Retina (tissue), 1 donor: ENCODE measurements around the gene LCOR.

Experiments
- DNase-seq: peaks from one replicate; pipeline ENCODE4 v3.0.0-alpha.2; 2016

LCOR gene

DNA sequence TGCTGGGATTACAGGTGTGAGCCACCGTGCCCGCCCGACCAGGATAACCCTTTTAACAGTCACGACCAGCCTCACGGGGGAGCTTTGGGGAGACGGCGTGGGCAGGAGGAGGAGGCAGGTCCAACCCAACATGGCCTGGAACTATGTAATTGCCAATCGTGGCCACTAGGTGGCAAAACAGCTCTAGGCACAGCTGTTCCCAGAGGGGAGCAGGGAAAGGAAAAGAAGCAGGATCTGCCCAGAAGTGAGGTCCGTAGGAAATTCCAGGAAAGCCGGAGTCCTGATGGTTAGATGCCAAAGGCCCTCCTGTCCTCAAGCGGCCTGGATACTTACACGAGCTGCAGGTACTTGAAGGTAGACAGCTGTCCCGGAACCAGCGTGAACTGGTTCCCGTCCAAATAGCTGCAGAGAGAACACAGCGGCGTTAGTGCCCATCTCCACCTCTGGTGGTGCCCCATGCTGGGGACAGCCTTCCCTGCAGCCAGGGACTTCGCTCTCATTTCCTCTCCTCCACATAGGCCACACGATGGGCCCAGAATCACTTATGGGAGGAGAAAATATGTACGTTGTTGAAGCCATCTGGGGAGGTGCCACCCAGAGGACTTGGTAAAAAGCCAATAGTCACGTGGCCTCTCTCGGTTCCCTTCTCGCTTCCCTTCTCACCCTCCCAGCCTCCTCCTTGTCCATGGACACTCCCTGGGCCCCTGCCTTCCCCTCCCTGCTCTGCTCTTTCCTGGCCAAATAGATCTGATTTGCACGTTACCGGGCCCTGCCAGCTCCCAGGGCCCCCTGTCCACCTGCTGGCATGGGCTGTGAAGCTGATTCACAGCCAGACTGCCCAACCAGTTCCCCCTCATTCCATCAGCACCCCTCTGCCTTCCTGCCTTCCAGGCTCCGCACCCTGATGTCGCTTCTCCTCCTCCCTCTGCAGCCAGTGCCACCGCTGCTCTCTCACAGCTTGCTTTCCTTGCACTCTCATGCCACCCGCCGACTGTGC lies 205.6 kb downstream of the LCOR start:
- peak; percentile 88 for DNase-seq

DNA sequence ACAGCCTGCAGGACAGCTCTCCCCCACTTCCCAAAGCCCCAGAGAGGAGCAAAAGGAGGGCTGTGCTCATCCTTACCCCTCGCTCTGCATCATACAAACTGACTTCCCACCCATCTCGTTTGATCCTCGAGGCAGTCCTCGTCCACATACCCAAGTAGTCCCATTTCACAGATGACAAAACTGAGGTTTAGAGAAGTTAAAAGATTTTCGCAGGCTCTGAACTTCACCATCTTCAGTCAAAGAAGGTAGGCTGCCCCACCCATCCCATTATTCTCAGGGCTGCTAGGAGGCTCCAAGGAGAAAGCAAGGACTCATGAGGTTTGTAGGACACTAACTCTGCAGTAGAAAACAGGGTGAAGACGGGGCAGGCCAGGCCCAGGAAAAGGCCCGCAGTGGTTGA lies 206.6 kb downstream of the LCOR start:
- no peak for DNase-seq

GRCh38 chr10:97039538-97040247 lies 207.6 kb downstream of the LCOR start:
- DNase-seq: no peak

DNA sequence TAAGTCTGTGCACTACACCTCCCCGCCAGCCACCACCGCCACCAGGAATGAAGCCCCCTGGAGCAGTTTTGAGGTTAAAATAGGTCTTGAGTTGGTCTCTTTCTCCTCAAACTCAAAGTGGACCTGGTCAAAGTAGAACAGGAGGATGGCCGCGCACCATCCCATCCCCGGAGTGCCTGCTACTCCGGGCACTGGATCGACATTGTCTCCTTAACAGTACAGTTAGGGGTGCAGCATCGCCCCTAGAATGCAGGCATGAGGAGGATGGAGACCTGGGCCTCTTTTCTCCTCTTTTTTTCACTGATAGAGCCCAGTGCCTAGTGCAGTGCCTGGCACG lies 208.1 kb downstream of the LCOR start:
- no peak for DNase-seq

DNA sequence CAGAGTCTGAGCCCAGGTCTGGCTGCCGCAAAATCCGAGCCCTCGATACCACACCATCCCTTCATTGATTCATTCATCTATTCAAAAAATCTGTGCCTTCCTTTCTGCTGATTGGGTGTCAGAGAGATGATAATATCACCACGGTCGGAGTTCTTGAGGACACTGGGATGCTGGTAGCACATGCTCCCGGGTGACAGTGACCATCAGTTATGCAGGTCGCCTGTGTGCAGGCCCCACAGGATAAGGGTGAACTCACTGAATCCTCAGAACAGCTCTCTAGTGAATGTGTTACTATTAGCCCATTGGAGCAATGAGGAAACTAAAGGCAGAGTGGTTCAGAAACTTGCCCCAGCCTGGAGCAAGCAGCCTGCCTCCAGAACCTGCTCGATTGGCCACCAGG lies 208.6 kb downstream of the LCOR start:
- DNase-seq: no peak

- DNase-seq: no peak
Observed at GRCh38 chr10:97042081-97042480, 210.0 kb downstream of the LCOR start.

GRCh38 chr10:97042716-97043562 lies 210.8 kb downstream of the LCOR start:
- DNase-seq: no peak

DNA sequence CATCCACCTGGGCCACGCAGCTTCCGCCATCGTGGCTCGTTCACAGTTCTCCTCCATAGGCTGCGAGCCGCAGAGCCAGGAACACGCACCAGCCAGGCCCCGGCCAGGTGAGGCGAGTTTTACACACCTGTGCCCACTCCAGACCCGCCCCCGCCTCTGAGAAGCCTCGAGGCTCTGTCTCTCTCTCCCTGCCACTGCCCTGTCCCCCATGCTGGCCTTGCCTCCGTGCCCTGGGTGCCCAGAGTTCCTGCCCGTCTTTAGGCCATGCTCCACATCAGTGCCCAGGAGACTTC lies 211.4 kb downstream of the LCOR start:
- DNase-seq: no peak
